ENCODE data around the gene TIMM50. TPM values are rescaled to one million over a fixed set of nuclear protein-coding genes. Genes with fewer than 3 reads are reported as not detected.

The TIMM50 gene
- total RNA-seq: 10 to 100 TPM; 52.6 to 57.9 (median 57.7) TPM
- long read RNA-seq, donor 1, transcript TIMM50-201 (11 exons, 1,612 nt): major isoform, 52 of 58 reads
- long read RNA-seq, donor 1, partial matches to known transcripts: 2 of 58 reads
- long read RNA-seq, donor 1, other reads (novel, unspliced or antisense): 3 of 58 reads
- long read RNA-seq, donor 2, transcript TIMM50-201 (11 exons, 1,612 nt): major isoform, 61 of 64 reads
- long read RNA-seq, donor 2, partial matches to known transcripts: 0 of 64 reads
- long read RNA-seq, donor 2, other reads (novel, unspliced or antisense): 2 of 64 reads

DNA sequence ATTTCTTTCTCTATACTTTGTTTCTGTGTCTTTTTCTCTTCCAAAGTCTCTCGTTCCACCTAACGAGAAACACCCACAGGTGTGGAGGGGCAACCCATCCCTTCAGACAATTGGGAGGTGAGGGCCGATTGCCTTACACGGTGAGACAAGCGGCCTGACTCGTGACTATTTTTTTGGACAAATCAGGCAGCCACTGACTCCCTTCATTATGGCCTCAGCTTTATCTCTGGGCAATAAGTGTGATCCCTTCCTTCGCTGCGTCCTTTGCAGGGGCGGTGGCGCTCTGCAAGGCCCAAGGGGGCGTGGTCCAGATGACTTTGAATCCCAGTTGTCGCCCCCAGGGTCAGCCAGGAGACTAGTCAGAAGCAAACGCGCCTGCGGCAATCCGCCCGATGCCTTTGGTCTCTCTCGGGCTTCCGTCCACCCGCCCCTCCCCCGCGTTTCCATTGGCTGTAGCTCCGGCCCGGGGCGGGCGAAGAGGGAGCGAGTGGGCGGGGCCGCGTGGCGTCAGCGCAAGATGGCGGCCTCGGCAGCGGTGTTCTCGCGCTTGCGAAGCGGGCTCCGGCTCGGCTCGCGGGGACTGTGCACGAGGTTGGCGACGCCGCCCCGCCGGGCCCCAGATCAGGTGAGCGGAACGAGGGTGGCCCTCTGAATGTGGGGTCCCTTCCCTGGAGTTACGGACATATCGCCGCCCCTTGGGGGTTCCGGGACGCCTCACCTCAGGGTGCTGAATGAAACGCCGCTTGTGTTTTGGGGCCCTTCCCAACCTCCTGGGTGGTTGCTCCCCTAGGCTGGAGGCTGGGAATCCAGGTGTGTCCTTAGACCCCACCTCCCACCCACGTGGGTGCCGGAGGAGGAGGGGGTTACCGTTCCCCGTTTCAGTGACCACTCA is at the start of gene TIMM50:
Gene TIMM50, plus strand, starts transcription at position 502 of the 892 bp plus-strand sequence. Its CDS starts 16 bp downstream, at position 518.
- ATAC-seq (peak; percentile 99), DNase-seq (peak; percentile 97 to 99 (median 98))
- TF ChIP-seq, protein P1, sequence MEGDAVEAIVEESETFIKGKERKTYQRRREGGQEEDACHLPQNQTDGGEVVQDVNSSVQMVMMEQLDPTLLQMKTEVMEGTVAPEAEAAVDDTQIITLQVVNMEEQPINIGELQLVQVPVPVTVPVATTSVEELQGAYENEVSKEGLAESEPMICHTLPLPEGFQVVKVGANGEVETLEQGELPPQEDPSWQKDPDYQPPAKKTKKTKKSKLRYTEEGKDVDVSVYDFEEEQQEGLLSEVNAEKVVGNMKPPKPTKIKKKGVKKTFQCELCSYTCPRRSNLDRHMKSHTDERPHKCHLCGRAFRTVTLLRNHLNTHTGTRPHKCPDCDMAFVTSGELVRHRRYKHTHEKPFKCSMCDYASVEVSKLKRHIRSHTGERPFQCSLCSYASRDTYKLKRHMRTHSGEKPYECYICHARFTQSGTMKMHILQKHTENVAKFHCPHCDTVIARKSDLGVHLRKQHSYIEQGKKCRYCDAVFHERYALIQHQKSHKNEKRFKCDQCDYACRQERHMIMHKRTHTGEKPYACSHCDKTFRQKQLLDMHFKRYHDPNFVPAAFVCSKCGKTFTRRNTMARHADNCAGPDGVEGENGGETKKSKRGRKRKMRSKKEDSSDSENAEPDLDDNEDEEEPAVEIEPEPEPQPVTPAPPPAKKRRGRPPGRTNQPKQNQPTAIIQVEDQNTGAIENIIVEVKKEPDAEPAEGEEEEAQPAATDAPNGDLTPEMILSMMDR (IDR thresholded peaks at IDR 0.05): no peak
- Histone ChIP-seq H3K4me1 (ENCODE audit: low read depth) (peaks cover 10% of the 10 kb centered on the region), H3K9me3 (no peaks in the 10 kb centered on the region), H3K4me3 (peak within 1 kb of the TSS; percentile 88), H3K36me3 (ENCODE audit: low read depth) (no peaks in the 10 kb centered on the region)
- intact Hi-C loops (cut with DNase I, micrococcal nuclease): no loop called here

DNA sequence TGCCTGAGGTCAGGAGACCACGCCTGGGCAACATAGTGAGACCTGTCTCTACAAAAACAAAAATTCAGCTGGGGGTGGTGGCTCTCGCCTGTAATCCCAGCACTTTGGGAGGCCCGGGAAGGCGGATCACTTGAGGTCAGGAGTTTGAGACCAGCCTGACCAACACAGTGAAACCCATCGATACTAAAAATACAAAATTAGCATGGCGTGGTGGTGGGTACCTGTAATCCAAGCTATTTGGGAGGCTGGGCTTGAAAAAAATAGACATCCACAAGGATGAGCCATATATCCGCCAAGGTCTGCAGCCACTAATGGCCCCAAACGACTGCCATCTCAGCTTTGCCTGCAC is 48.0 kb upstream of the TIMM50 start:
- intact Hi-C loops (cut with DNase I, micrococcal nuclease): no loop called here
- H3K4me1 ChIP-seq (ENCODE audit: low read depth): peaks cover 24% of the 10 kb centered on the region
- ATAC-seq (no peak), DNase-seq (peak in 1 of 3 donors; percentile 13)
- TF ChIP-seq, protein P1 (IDR thresholded peaks at IDR 0.05): no peak
- no peak overlapping the region for H3K4me3 ChIP-seq
- peaks cover 5% of the 10 kb centered on the region for H3K36me3 ChIP-seq (ENCODE audit: low read depth)
- no peaks in the 10 kb centered on the region for H3K9me3 ChIP-seq

DNA sequence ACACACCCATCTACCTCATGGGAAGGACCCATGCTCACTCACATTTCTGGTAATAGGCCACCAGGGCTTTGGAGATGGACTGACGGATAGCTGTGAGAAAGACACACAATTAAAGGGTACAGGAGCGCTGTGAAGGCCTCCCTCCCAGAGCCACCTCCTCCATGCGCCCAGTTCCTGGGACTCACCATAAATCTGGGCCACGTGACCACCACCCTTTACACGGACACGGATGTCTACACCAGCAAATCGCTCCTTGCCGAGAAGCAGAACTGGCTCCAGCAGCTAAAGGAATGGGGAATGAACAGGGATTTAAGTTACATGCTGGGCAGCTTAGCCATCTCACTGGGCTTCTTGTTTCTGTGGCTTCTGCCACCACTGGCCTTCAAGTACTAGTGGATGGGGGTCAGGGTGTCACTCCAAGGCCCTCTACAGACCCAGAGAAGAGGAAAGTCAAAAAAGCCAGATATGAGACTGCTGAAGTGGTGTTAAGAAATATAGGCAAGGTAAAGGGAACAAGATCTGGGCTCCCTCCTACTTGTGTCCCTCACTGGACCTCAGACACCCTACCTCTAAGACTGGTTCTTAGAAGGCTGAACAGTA is 47.1 kb upstream of the TIMM50 start:
- intact Hi-C loops (cut with DNase I, micrococcal nuclease): no loop called here
- TF ChIP-seq, protein P1 (IDR thresholded peaks at IDR 0.05): no peak
- Histone ChIP-seq H3K36me3 (ENCODE audit: low read depth) (peaks cover 5% of the 10 kb centered on the region), H3K4me3 (no peak overlapping the region), H3K4me1 (ENCODE audit: low read depth) (peaks cover 24% of the 10 kb centered on the region), H3K9me3 (no peaks in the 10 kb centered on the region)
- DNase-seq: peak in 1 of 3 donors; percentile 37
- no peak for ATAC-seq

DNA sequence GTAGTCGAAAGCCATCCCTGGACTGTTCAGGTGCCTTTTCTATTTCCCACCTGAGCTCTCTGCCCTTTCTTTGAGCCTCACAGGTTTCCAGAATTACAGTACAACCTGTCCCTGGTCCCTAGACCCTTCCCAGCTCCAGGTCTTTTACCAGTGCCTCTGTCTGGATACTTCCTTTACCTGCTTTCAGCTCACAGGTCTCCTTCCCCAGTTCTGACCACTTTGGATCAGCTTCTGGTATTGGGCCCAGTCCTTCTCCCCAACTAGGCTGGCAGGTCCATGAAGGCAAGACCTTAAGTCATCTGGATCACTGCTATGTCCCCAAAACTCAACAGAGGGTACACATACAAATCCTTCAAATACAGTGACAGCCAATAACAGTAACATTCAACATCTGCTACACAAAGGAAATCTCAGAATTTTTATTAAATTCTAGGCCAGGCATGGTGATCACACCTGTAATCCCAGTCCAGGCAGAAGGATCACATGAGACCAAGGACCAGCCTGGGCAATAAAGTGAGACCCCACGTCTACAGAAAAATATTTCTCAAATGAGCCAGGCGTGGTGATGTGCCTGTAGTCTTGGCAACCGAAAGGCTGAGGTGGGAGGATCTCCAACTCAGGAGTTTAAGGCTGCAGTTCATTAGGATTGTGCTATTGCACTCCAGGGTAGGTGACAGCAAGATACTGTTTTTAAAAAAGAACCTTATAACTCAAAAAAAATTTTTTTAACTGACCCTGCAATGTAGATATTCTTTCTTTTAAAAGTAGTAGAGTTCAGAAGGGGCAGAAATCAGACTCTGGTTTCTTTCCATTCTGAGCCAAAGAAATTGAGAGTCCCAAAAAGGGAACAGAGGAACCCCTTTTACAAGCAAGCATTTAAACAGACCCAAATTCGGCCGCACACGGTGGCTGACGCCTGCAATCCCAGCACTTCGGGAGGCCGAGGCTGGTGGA is 46.2 kb upstream of the TIMM50 start:
- Histone ChIP-seq H3K4me1 (ENCODE audit: low read depth) (peaks cover 24% of the 10 kb centered on the region), H3K4me3 (no peak overlapping the region), H3K36me3 (ENCODE audit: low read depth) (peaks cover 5% of the 10 kb centered on the region), H3K9me3 (no peaks in the 10 kb centered on the region)
- ATAC-seq (no peak), DNase-seq (no peak)
- intact Hi-C loops (cut with DNase I, micrococcal nuclease): no loop called here
- TF ChIP-seq, protein P1 (IDR thresholded peaks at IDR 0.05): no peak
